H9 (cell line): ENCODE results near the gene USH2A. TPM values are rescaled to one million over a fixed set of nuclear protein-coding genes. Genes with fewer than 3 reads are reported as not detected.

Source experiments
- DNase-seq: peaks from one replicate; pipeline ENCODE4 v3.0.0-alpha.2; 2017
- H2AFZ ChIP-seq: one replicate; pipeline ENCODE4 v1.6.1; 2013; ENCODE audit warnings: mild to moderate bottlenecking, low read length, control low read depth, moderate library complexity
- H2AK5ac ChIP-seq: 2 replicates; pipeline ENCODE4 v1.6.1; 2013; ENCODE audit warnings: low read length, control low read depth, mixed read lengths; ENCODE audit not compliant: insufficient read length
- H2BK120ac ChIP-seq: one replicate; pipeline ENCODE4 v1.6.1; 2013; ENCODE audit warnings: low read depth, mild to moderate bottlenecking, low read length, control low read depth, inconsistent platforms; ENCODE audit not compliant: poor library complexity, severe bottlenecking
- H2BK12ac ChIP-seq: 2 replicates; pipeline ENCODE4 v1.6.1; 2013; ENCODE audit warnings: low read length, control low read depth, mixed read lengths, low read depth; ENCODE audit not compliant: insufficient read length
- H2BK15ac ChIP-seq: 2 replicates; pipeline ENCODE4 v1.6.1; 2013; ENCODE audit warnings: low read depth, low read length, control low read depth
- H2BK20ac ChIP-seq: one replicate; pipeline ENCODE4 v1.6.1; 2013; ENCODE audit warnings: low read depth, mild to moderate bottlenecking, low read length, control low read depth, inconsistent platforms; ENCODE audit not compliant: poor library complexity, severe bottlenecking
- H2BK5ac ChIP-seq: 2 replicates; pipeline ENCODE4 v1.6.1; 2013; ENCODE audit warnings: low read length, control low read depth, mixed read lengths; ENCODE audit not compliant: insufficient read length
- H3K14ac ChIP-seq: 2 replicates; pipeline ENCODE4 v1.6.1; 2013; ENCODE audit warnings: low read length, control low read depth; ENCODE audit not compliant: insufficient read depth
- H3K18ac ChIP-seq: 2 replicates; pipeline ENCODE4 v1.6.1; 2013; ENCODE audit warnings: low read depth, mild to moderate bottlenecking, mixed read lengths, low read length, control low read depth; ENCODE audit not compliant: insufficient read length
- H3K23ac ChIP-seq: 2 replicates; pipeline ENCODE4 v1.6.1; 2013; ENCODE audit warnings: low read length, control low read depth, mixed read lengths, low read depth; ENCODE audit not compliant: insufficient read length
- H3K23me2 ChIP-seq: 2 replicates; pipeline ENCODE4 v1.6.1; 2013; ENCODE audit warnings: low read depth, mild to moderate bottlenecking, mixed read lengths, low read length, control low read depth; ENCODE audit not compliant: insufficient read length, poor library complexity, severe bottlenecking
- H3K27ac ChIP-seq: 2 replicates; pipeline ENCODE4 v1.5.1; 2013; ENCODE audit warnings: low read length, control low read depth, mixed read lengths, low read depth; ENCODE audit not compliant: insufficient read length
- H3K27me3 ChIP-seq: 2 replicates; pipeline ENCODE4 v1.6.1; 2013; ENCODE audit warnings: low read length, control low read depth, inconsistent platforms; ENCODE audit not compliant: insufficient read depth
- H3K4ac ChIP-seq: 2 replicates; pipeline ENCODE4 v1.6.1; 2013; ENCODE audit warnings: low read depth, mild to moderate bottlenecking, control low read depth, inconsistent platforms, low read length, moderate library complexity
- H3K4me1 ChIP-seq: 2 replicates; pipeline ENCODE4 v1.6.1; 2013; ENCODE audit warnings: low read length, control low read depth, inconsistent platforms; ENCODE audit not compliant: insufficient read depth
- H3K4me2 ChIP-seq: 2 replicates; pipeline ENCODE4 v1.6.1; 2013; ENCODE audit warnings: low read length, control low read depth, mixed read lengths; ENCODE audit not compliant: insufficient read length, insufficient read depth
- H3K56ac ChIP-seq: 2 replicates; pipeline ENCODE4 v1.6.1; 2013; ENCODE audit warnings: low read depth, mild to moderate bottlenecking, mixed read lengths, low read length, control low read depth; ENCODE audit not compliant: insufficient read length
- H3K79me1 ChIP-seq: 2 replicates; pipeline ENCODE4 v1.6.1; 2013; ENCODE audit warnings: low read depth, mild to moderate bottlenecking, moderate library complexity, low read length, control low read depth, inconsistent platforms; ENCODE audit not compliant: insufficient read depth, poor library complexity, severe bottlenecking
- H3K79me2 ChIP-seq: 2 replicates; pipeline ENCODE4 v1.6.1; 2013; ENCODE audit warnings: low read length, control low read depth, inconsistent platforms; ENCODE audit not compliant: insufficient read depth
- H3K9ac ChIP-seq: 2 replicates; pipeline ENCODE4 v1.6.1; 2013; ENCODE audit warnings: low read length, control low read depth, mixed read lengths; ENCODE audit not compliant: insufficient read length; ENCODE audit errors: extremely low read depth
- H3K9me3 ChIP-seq: one replicate; pipeline ENCODE4 v1.6.1; 2013; ENCODE audit warnings: low read depth, low read length, inconsistent platforms; ENCODE audit not compliant: control insufficient read depth
- H3T11ph ChIP-seq: one replicate; pipeline ENCODE4 v1.6.1; 2013; ENCODE audit warnings: mild to moderate bottlenecking, low read length, control low read depth, inconsistent platforms
- H4K20me1 ChIP-seq: one replicate; pipeline ENCODE4 v1.6.1; 2013; ENCODE audit not compliant: control insufficient read depth, insufficient read length, insufficient read depth
- H4K5ac ChIP-seq: 2 replicates; pipeline ENCODE4 v1.6.1; 2013; ENCODE audit warnings: low read depth, mild to moderate bottlenecking, mixed read lengths, low read length, control low read depth; ENCODE audit not compliant: insufficient read length
- H4K8ac ChIP-seq: replicated peaks from 2 replicates; pipeline ENCODE4 v1.6.1; 2013; ENCODE audit warnings: low read length, control low read depth, mixed read lengths, low read depth; ENCODE audit not compliant: insufficient read length
- H4K91ac ChIP-seq: 2 replicates; pipeline ENCODE4 v1.6.1; 2013; ENCODE audit warnings: low read depth, mild to moderate bottlenecking, moderate library complexity, mixed read lengths, low read length, control low read depth; ENCODE audit not compliant: insufficient read length
- H3K27ac Mint-ChIP-seq, 3 experiments: 2 replicates in 2 of 3; 3 replicates in 1 of 3; pipeline ENCODE4 v1.8.0; 2020 to 2021; ENCODE audit warnings: mixed read lengths in 3 of 3, mild to moderate bottlenecking in 1 of 3, moderate library complexity in 1 of 3
- H3K27me3 Mint-ChIP-seq: 2 replicates; pipeline ENCODE4 v1.8.0; 2021; ENCODE audit warnings: low read depth, mild to moderate bottlenecking, moderate library complexity, mixed read lengths
- H3K36me3 Mint-ChIP-seq, 3 experiments: 2 replicates in 2 of 3; 3 replicates in 1 of 3; pipeline ENCODE4 v1.8.0; 2020 to 2021; ENCODE audit warnings: low read depth in 3 of 3, mixed read lengths in 3 of 3; ENCODE audit not compliant: insufficient read depth in 1 of 3
- H3K4me1 Mint-ChIP-seq, 2 experiments: 2 replicates each; pipeline ENCODE4 v1.8.0; 2020; ENCODE audit warnings: mixed read lengths in 2 of 2
- H3K4me3 Mint-ChIP-seq, 2 experiments: 2 replicates in 1 of 2; 3 replicates in 1 of 2; pipeline ENCODE4 v1.8.0; 2020 to 2021; ENCODE audit warnings: mild to moderate bottlenecking in 2 of 2, mixed read lengths in 2 of 2, moderate library complexity in 1 of 2
- H3K9me3 Mint-ChIP-seq, 2 experiments: 2 replicates in 1 of 2; 3 replicates in 1 of 2; pipeline ENCODE4 v1.8.0; 2020; ENCODE audit warnings: mild to moderate bottlenecking in 2 of 2, mixed read lengths in 2 of 2, moderate library complexity in 1 of 2
- CTCF ChIP-seq: fragments of 200-600 bp; sonication (generic); conservative IDR thresholded peaks from 3 replicates; pipeline ENCODE4 v1.8.0; 2021; ENCODE audit warnings: antibody characterized with exemption, mild to moderate bottlenecking
- WGBS: extraction: QIAGEN DNeasy Blood & Tissue Kit; methylation state at CpG from one replicate; pipeline ENCODE4 v1.1.7; 2013; ENCODE audit warnings: missing lambda C conversion rate, low lambda C conversion rate, mixed read lengths; ENCODE audit not compliant: insufficient read length; ENCODE audit errors: extremely low coverage; 5-methylcytosine and 5-hydroxymethylcytosine counted together
- total RNA-seq: library from RNA; stranded (reverse); gene quantifications from 2 replicates; pipeline ENCODE4 v1.2.1, GENCODE V29; 2021

USH2A gene
- total RNA-seq, 1 experiment from 2014 or later: 0.11 TPM

GRCh38 chr1:216015116-216015515 is 408.1 kb downstream of the USH2A start:
- Histone ChIP-seq H3K9me3 (no peaks in the 10 kb centered on the region), H4K5ac (no peak overlapping the region), H4K8ac (no peak overlapping the region), H2AK5ac (no peak overlapping the region), H2BK15ac (no peak overlapping the region), H3K23me2 (no peaks in the 10 kb centered on the region), H4K91ac (no peak overlapping the region), H2AFZ (no peak overlapping the region), H3K56ac (no peak overlapping the region), H2BK20ac (no peak overlapping the region), H2BK120ac (no peak overlapping the region), H3K4me1 (peaks cover 7% of the 10 kb centered on the region; the same call in 1 of the 2 replicates), H3K18ac (no peak overlapping the region), H3K27ac (no peak overlapping the region), H3K14ac (no peak overlapping the region), H3K79me1 (no peaks in the 10 kb centered on the region), H3K9ac (no peak overlapping the region), H3K23ac (no peak overlapping the region), H3T11ph (no peak overlapping the region), H4K20me1 (no peaks in the 10 kb centered on the region), H2BK5ac (no peak overlapping the region), H3K27me3 (no peaks in the 10 kb centered on the region), H3K79me2 (no peaks in the 10 kb centered on the region), H3K4me2 (no peak overlapping the region), H2BK12ac (no peak overlapping the region), H3K4ac (no peak overlapping the region)
- Mint-ChIP-seq H3K27me3 (no peaks in the 10 kb centered on the region; the same call in 1 of the 2 replicates), H3K4me1 (peaks cover 19 to 24% of the 10 kb centered on the region in 2 experiments), H3K9me3 (no peaks in the 10 kb centered on the region), H3K36me3 (peaks cover 0 to 2% (median 0%) of the 10 kb centered on the region in 3 experiments; a peak in 2 of 7 replicates), H3K4me3 (no peak overlapping the region), H3K27ac (no peak overlapping the region)
- no peak for DNase-seq
- TF ChIP-seq CTCF: no peak
- WGBS: no CpG with 5 or more reads among the region's 3 CpGs
